Upper lobe of left lung (tissue), 6 donors: ENCODE results near the gene SLC25A22. TPM values are rescaled to one million over a fixed set of nuclear protein-coding genes. Genes with fewer than 3 reads are reported as not detected.

Experiments
- ATAC-seq, 2 donors: fragments of 200-7000 bp; cut with Tn5 transposase; one replicate each; pipeline ENCODE4 v1.9.1; 2022; ENCODE audit warnings: mild to moderate bottlenecking in 2 of 2, moderate library complexity in 2 of 2; ENCODE audit not compliant: low FRiP score in 2 of 2
- DNase-seq, 2 donors: peaks; one replicate each; pipeline ENCODE4 v3.0.0-alpha.2; 2019 to 2020
- H3K27ac ChIP-seq, 4 donors: fragments of 200-600 bp; sonication (generic); one replicate each; pipeline ENCODE4 v1.5.1; 2016 to 2019
- H3K27me3 ChIP-seq, 4 donors: fragments of 200-600 bp; sonication (generic); one replicate each; pipeline ENCODE4 v1.5.1; 2017 to 2019
- H3K36me3 ChIP-seq, 4 donors: fragments of 200-600 bp; sonication (generic); one replicate each; pipeline ENCODE4 v1.5.1; 2016 to 2019
- H3K4me1 ChIP-seq, 4 donors: fragments of 200-600 bp; sonication (generic); one replicate each; pipeline ENCODE4 v1.5.1; 2018 to 2019
- H3K4me3 ChIP-seq, 4 donors: fragments of 200-600 bp; sonication (generic); one replicate each; pipeline ENCODE4 v1.5.1; 2017 to 2019; ENCODE audit warnings: mild to moderate bottlenecking in 2 of 4, moderate library complexity in 1 of 4
- H3K9me3 ChIP-seq, 4 donors: fragments of 200-600 bp; sonication (generic); one replicate each; pipeline ENCODE4 v1.5.1; 2018 to 2019
- EP300 ChIP-seq, 4 donors: sonication (generic); formaldehyde crosslinking; IDR thresholded peaks; one replicate each; pipeline ENCODE4 v1.5.1; 2017; ENCODE audit warnings: antibody characterized with exemption in 4 of 4, control low read depth in 2 of 4
- POLR2A ChIP-seq, 4 donors: fragments of 450-650 bp; IDR thresholded peaks; one replicate each; pipeline ENCODE4 v1.5.1; 2016 to 2017; ENCODE audit warnings: antibody characterized with exemption in 4 of 4, mild to moderate bottlenecking in 2 of 4
- POLR2AphosphoS5 ChIP-seq, 2 donors: sonication (generic); formaldehyde crosslinking; IDR thresholded peaks; one replicate each; pipeline ENCODE4 v1.5.1; 2017; ENCODE audit warnings: antibody characterized with exemption in 2 of 2
- WGBS, 2 donors: methylation state at CpG; one replicate each; pipeline ENCODE4 v1.1.5; 2017 to 2018; 5-methylcytosine and 5-hydroxymethylcytosine counted together
- small RNA-seq, 4 donors: library from RNA; depleted of rRNA; stranded (forward); fragments of <200 nt; gene quantifications; one replicate each; pipeline ENCODE3, GENCODE V24; 2016
- total RNA-seq, 6 donors: library from RNA; depleted of rRNA in 4 of 6; stranded (reverse); fragments of >200 nt in 4 of 6; gene quantifications; one replicate each; pipeline versions ENCODE4 v1.1.0 to v1.2.1, GENCODE V29; 2016 to 2021
- TF ChIP-seq, protein P1 (sequence below), 6 experiments: fragments of 450-650 bp in 4 of 6; fragments of 200-600 bp in 2 of 6; sonication (generic) in 2 of 6; IDR thresholded peaks; one replicate each; pipeline ENCODE4 v1.5.1; 2016 to 2019; ENCODE audit warnings: antibody characterized with exemption in 6 of 6
- donor health status: DM: no; HTN: no; CAD: no; lungs with moderate emphysema.
- donor health status: DM: no; HTN: yes; CAD: no; lungs with severe emphysema.

SLC25A22 gene
- total RNA-seq, 6 donors from 2014 or later: 13.6 to 29.3 (median 22.3) TPM

DNA sequence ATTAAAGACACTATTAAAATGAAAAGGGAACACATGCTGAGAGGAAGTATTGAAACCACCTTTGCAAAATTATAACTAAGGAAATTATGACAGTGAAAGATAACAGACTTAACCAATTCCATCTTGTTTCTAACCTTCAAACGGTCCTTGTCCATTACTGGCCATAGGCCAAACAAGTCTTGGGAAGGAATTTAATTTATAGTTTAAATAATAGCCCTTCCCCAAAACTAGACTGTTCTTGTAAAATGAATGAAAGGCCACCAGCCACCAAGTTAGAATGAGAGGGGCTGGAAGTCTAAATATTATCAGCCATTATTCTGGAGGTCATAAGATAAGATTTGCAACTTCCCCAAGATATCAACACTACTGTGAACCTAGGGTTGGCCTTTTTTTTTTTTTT lies 52.7 kb downstream of the SLC25A22 start:
- Histone ChIP-seq H3K4me1 (peaks cover 22 to 38% (median 28%) of the 10 kb centered on the region in 4 donors), H3K9me3 (no peaks in the 10 kb centered on the region), H3K36me3 (no peaks in the 10 kb centered on the region), H3K4me3 (no peak overlapping the region), H3K27ac (no peak overlapping the region), H3K27me3 (no peaks in the 10 kb centered on the region)
- TF ChIP-seq POLR2A (IDR thresholded peaks at IDR 0.05) (no peak), EP300 (IDR thresholded peaks at IDR 0.05) (no peak), POLR2AphosphoS5 (IDR thresholded peaks at IDR 0.05) (no peak)
- TF ChIP-seq, protein P1, sequence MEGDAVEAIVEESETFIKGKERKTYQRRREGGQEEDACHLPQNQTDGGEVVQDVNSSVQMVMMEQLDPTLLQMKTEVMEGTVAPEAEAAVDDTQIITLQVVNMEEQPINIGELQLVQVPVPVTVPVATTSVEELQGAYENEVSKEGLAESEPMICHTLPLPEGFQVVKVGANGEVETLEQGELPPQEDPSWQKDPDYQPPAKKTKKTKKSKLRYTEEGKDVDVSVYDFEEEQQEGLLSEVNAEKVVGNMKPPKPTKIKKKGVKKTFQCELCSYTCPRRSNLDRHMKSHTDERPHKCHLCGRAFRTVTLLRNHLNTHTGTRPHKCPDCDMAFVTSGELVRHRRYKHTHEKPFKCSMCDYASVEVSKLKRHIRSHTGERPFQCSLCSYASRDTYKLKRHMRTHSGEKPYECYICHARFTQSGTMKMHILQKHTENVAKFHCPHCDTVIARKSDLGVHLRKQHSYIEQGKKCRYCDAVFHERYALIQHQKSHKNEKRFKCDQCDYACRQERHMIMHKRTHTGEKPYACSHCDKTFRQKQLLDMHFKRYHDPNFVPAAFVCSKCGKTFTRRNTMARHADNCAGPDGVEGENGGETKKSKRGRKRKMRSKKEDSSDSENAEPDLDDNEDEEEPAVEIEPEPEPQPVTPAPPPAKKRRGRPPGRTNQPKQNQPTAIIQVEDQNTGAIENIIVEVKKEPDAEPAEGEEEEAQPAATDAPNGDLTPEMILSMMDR (IDR thresholded peaks at IDR 0.05): no peak
- WGBS, 2 donors: 21 to 45% methylated on average over 1 of the region's 1 CpG
- no peak for DNase-seq
- ATAC-seq: no peak

DNA sequence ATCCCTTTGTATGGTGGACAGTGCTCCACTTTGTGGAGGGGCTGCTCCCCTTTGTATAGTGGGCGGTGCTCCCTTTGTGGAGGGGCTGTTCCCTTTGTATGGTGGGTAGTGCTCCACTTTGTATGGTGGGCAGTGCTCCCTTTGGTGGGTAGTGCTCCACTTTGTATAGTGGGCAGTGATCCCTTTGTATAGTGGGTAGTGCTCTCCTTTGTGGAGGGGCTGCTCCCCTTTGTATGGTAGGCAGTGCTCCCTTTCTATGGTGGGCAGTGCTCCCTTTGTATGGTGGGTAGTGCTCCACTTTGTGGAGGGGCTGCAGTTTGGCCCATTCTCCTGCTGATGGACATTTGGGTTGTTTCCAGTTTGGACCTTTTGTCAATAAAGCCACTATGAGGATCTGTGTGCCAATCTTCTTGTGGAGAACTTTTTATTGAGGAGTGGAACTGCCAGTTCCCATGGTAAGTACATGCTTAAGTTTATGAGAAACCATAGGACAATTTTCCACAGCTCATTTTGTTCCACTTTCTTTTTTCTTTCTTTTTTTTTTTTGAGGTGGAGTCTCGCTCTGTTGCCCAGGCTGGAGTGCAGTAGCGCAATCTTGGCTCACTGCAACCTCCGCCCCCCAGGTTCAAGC lies 55.4 kb downstream of the SLC25A22 start:
- ATAC-seq (no peak), DNase-seq (no peak)
- WGBS, 2 donors: 86 to 88% methylated on average over 4 of the region's 4 CpGs
- TF ChIP-seq POLR2AphosphoS5 (IDR thresholded peaks at IDR 0.05) (no peak), EP300 (IDR thresholded peaks at IDR 0.05) (no peak), POLR2A (IDR thresholded peaks at IDR 0.05) (no peak)
- TF ChIP-seq, protein P1 (IDR thresholded peaks at IDR 0.05): no peak
- H3K27me3 ChIP-seq: no peaks in the 10 kb centered on the region
- no peak overlapping the region for H3K4me3 ChIP-seq
- H3K4me1 ChIP-seq: peaks cover 5 to 17% (median 15%) of the 10 kb centered on the region in 4 donors
- H3K36me3 ChIP-seq: no peaks in the 10 kb centered on the region
- H3K27ac ChIP-seq: no peak overlapping the region
- H3K9me3 ChIP-seq: no peaks in the 10 kb centered on the region

DNA sequence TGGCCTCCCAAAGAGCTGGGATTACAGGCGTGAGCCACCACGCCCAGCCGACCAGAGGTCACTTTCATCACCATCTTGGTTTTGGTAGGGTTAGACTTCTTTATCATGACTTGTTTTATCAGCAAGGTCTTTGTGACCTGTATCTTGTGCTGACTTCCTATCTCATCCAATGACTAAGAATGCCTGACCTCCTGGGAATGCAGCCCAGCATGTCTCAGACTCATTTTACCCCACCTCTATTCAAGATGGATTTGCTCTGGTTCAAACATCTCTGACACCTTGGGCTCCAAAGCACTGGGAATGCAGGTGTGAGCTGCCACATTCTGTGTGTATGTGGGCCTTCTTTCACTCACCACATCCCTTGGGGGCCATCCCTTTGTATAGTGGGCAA lies 55.9 kb downstream of the SLC25A22 start:
- H3K36me3 ChIP-seq: no peaks in the 10 kb centered on the region
- ATAC-seq: no peak
- no peak overlapping the region for H3K4me3 ChIP-seq
- WGBS, 2 donors: 90 to 91% methylated on average over 3 of the region's 3 CpGs
- H3K27me3 ChIP-seq: no peaks in the 10 kb centered on the region
- no peaks in the 10 kb centered on the region for H3K9me3 ChIP-seq
- peaks cover 5 to 22% (median 18%) of the 10 kb centered on the region in 4 donors for H3K4me1 ChIP-seq
- no peak overlapping the region for H3K27ac ChIP-seq
- TF ChIP-seq POLR2A (IDR thresholded peaks at IDR 0.05) (no peak), POLR2AphosphoS5 (IDR thresholded peaks at IDR 0.05) (no peak), EP300 (IDR thresholded peaks at IDR 0.05) (no peak)
- TF ChIP-seq, protein P1 (IDR thresholded peaks at IDR 0.05): no peak
- DNase-seq: no peak

Small RNA genes lying within 50 kb of the gene (small RNA-seq; reads per million reads assigned to genes)
- gene SNORA52: 0 reads per million in 4 donors

Other genes with a start within 250 kb of the SLC25A22 start
- gene LMNTD2, start 237.5 kb downstream of the SLC25A22 start, total RNA-seq: 10 to 100 TPM in 2 of 6 donors, 1 to 10 TPM in 4; 4.6 to 32.5 (median 6.7) TPM
- gene RASSF7, start 237.3 kb downstream of the SLC25A22 start, total RNA-seq: 100 to 1,000 TPM in 5 of 6 donors, 10 to 100 TPM in 1; 80.2 to 222 (median 129) TPM
- gene PHRF1, start 221.8 kb downstream of the SLC25A22 start, total RNA-seq: 10 to 100 TPM; 25.7 to 93.2 (median 37.9) TPM
- gene IRF7, start 182.3 kb downstream of the SLC25A22 start, total RNA-seq: 100 to 1,000 TPM in 2 of 6 donors, 10 to 100 TPM in 4; 32.6 to 123 (median 56.2) TPM
- under 1 TPM in 1 of 6 donors, not detected in 5; 0.40 TPM for gene CDHR5, start 173.3 kb downstream of the SLC25A22 start, total RNA-seq
- under 1 TPM in 1 of 6 donors, not detected in 5; 0.72 TPM for gene SCT, start 171.1 kb downstream of the SLC25A22 start, total RNA-seq
- 1 to 10 TPM in 3 of 6 donors, under 1 TPM in 1, not detected in 2; 0.54 to 4.2 (median 1.5) TPM for gene DRD4, start 161.0 kb downstream of the SLC25A22 start, total RNA-seq
- gene DEAF1, start 103.1 kb downstream of the SLC25A22 start, total RNA-seq: 10 to 100 TPM; 23.9 to 87.3 (median 35.6) TPM
- gene TMEM80, start 102.5 kb downstream of the SLC25A22 start, total RNA-seq: 10 to 100 TPM; 28.6 to 62.9 (median 36.1) TPM
- gene EPS8L2, start 92.0 kb downstream of the SLC25A22 start, total RNA-seq: 100 to 1,000 TPM; 120 to 497 (median 199) TPM
- 100 to 1,000 TPM; 163 to 313 (median 217) TPM for gene TALDO1, start 50.8 kb downstream of the SLC25A22 start, total RNA-seq
- 10 to 100 TPM; 14.8 to 77.7 (median 63.6) TPM for gene GATD1, start 20.8 kb downstream of the SLC25A22 start, total RNA-seq
- not detected for gene CEND1, start 8.2 kb downstream of the SLC25A22 start, total RNA-seq
- 10 to 100 TPM in 5 of 6 donors, 1 to 10 TPM in 1; 5.2 to 76.5 (median 15.4) TPM for gene PIDD1, start 7.0 kb upstream of the SLC25A22 start, total RNA-seq
- gene RPLP2, start 11.7 kb upstream of the SLC25A22 start, total RNA-seq: 1,000 to 10,000 TPM in 2 of 6 donors, 100 to 1,000 TPM in 4; 451 to 1,926 (median 773) TPM
- gene PNPLA2, start 20.6 kb upstream of the SLC25A22 start, total RNA-seq: 100 to 1,000 TPM in 4 of 6 donors, 10 to 100 TPM in 2; 74.5 to 303 (median 164) TPM
- 100 to 1,000 TPM in 1 of 6 donors, 10 to 100 TPM in 5; 29.0 to 157 (median 41.4) TPM for gene CRACR2B, start 29.6 kb upstream of the SLC25A22 start, total RNA-seq
- gene CD151, start 34.7 kb upstream of the SLC25A22 start, total RNA-seq: 100 to 1,000 TPM; 179 to 545 (median 421) TPM
- 100 to 1,000 TPM in 3 of 6 donors, 10 to 100 TPM in 3; 34.1 to 168 (median 102) TPM for gene POLR2L, start 44.2 kb upstream of the SLC25A22 start, total RNA-seq
- gene TSPAN4, start 44.6 kb upstream of the SLC25A22 start, total RNA-seq: 100 to 1,000 TPM in 5 of 6 donors, 10 to 100 TPM in 1; 91.3 to 181 (median 169) TPM
- 100 to 1,000 TPM in 1 of 6 donors, 10 to 100 TPM in 5; 34.6 to 144 (median 59.1) TPM for gene CHID1, start 112.5 kb upstream of the SLC25A22 start, total RNA-seq
- 100 to 1,000 TPM in 3 of 6 donors, 10 to 100 TPM in 3; 55.7 to 273 (median 103) TPM for gene AP2A2, start 127.6 kb upstream of the SLC25A22 start, total RNA-seq
- 1 to 10 TPM in 1 of 6 donors, under 1 TPM in 2, not detected in 3; 0.06 to 4.2 (median 0.51) TPM for gene MUC6, start 238.4 kb upstream of the SLC25A22 start, total RNA-seq